Neural cell (in vitro differentiated cells): Measurements from ENCODE around the gene EYS. TPM values are rescaled to one million over a fixed set of nuclear protein-coding genes. Genes with fewer than 3 reads are reported as not detected.

Experiments
- H2AFZ ChIP-seq: fragments of 200-600, 300-800 bp; sonication (generic), shearing (Covaris generic); 2 replicates; pipeline ENCODE4 v1.6.0; 2014; ENCODE audit warnings: low read depth, mild to moderate bottlenecking, antibody characterized with exemption, low read length, moderate library complexity
- H3F3A ChIP-seq: fragments of 200-600 bp; shearing (Covaris generic); 2 replicates; pipeline ENCODE4 v1.6.1; 2016; ENCODE audit warnings: mild to moderate bottlenecking, moderate library complexity, mixed read lengths, antibody characterized with exemption, low read length; ENCODE audit not compliant: insufficient read depth, poor library complexity, severe bottlenecking
- H3K27ac ChIP-seq: fragments of 200-600, 300-800 bp; sonication (generic), shearing (Covaris generic); 2 replicates; pipeline ENCODE4 v1.5.1; 2014; ENCODE audit warnings: mild to moderate bottlenecking, low read length, moderate library complexity
- H3K27me3 ChIP-seq: fragments of 300-800, 200-600 bp; sonication (generic), shearing (Covaris generic); 2 replicates; pipeline ENCODE4 v1.6.0; 2014; ENCODE audit warnings: mild to moderate bottlenecking, low read depth, low read length, moderate library complexity; ENCODE audit not compliant: insufficient read depth
- H3K36me3 ChIP-seq: fragments of 300-800, 200-600 bp; sonication (generic), shearing (Covaris generic); 2 replicates; pipeline ENCODE4 v1.5.1; 2014; ENCODE audit warnings: mild to moderate bottlenecking, antibody characterized with exemption, low read length, moderate library complexity; ENCODE audit not compliant: insufficient read depth
- H3K4me2 ChIP-seq: fragments of 300-800, 200-600 bp; sonication (generic), shearing (Covaris generic); 2 replicates; pipeline ENCODE4 v1.6.0; 2014; ENCODE audit warnings: mild to moderate bottlenecking, low read length
- H3K4me3 ChIP-seq: fragments of 300-800, 200-600 bp; sonication (generic), shearing (Covaris generic); 2 replicates; pipeline ENCODE4 v1.5.1; 2014; ENCODE audit warnings: mild to moderate bottlenecking, low read length, moderate library complexity
- H3K79me2 ChIP-seq: fragments of 200-600 bp; shearing (Covaris generic); replicated peaks from 2 replicates; pipeline ENCODE4 v1.6.0; 2014; ENCODE audit warnings: mild to moderate bottlenecking, low read length, moderate library complexity; ENCODE audit not compliant: insufficient read depth
- H3K9ac ChIP-seq: fragments of 300-800, 200-600 bp; sonication (generic), shearing (Covaris generic); 2 replicates; pipeline ENCODE4 v1.6.1; 2016; ENCODE audit warnings: mild to moderate bottlenecking, low read length, mixed read lengths
- H3K9me2 ChIP-seq: fragments of 200-600 bp; shearing (Covaris generic); 2 replicates; pipeline ENCODE4 v1.6.1; 2016; ENCODE audit warnings: mild to moderate bottlenecking, low read length, mixed read lengths; ENCODE audit not compliant: insufficient read depth
- H3K9me3 ChIP-seq: fragments of 200-600, 300-800 bp; sonication (generic), shearing (Covaris generic); 2 replicates; pipeline ENCODE4 v1.6.1; 2016; ENCODE audit warnings: mild to moderate bottlenecking, mixed run types, low read length, moderate library complexity, mixed read lengths
- H4K20me1 ChIP-seq: fragments of 200-600 bp; shearing (Covaris generic); 2 replicates; pipeline ENCODE4 v1.6.1; 2016; ENCODE audit warnings: mild to moderate bottlenecking, mixed run types; ENCODE audit not compliant: insufficient read depth
- CTCF ChIP-seq: fragments of 450-650 bp; IDR thresholded peaks from 2 replicates; pipeline ENCODE4 v1.5.1; 2014; ENCODE audit warnings: antibody characterized with exemption, mild to moderate bottlenecking, moderate library complexity; ENCODE audit not compliant: poor library complexity, severe bottlenecking
- EP300 ChIP-seq: fragments of 450-650 bp; conservative IDR thresholded peaks from 2 replicates; pipeline ENCODE4 v1.6.1; 2014; ENCODE audit warnings: antibody characterized with exemption, mild to moderate bottlenecking, moderate library complexity; ENCODE audit not compliant: poor library complexity, severe bottlenecking
- EZH2 ChIP-seq: fragments of 200-600, 300-800 bp; shearing (Covaris generic), sonication (generic); IDR thresholded peaks from 2 replicates; pipeline ENCODE4 v1.6.1; 2014; ENCODE audit warnings: antibody characterized with exemption, low read length, borderline replicate concordance, mild to moderate bottlenecking; ENCODE audit not compliant: insufficient read depth, poor library complexity, severe bottlenecking
- MXI1 ChIP-seq: fragments of 450-650 bp; conservative IDR thresholded peaks from 2 replicates; pipeline ENCODE4 v1.6.1; 2014; ENCODE audit warnings: antibody characterized with exemption, mild to moderate bottlenecking; ENCODE audit not compliant: poor library complexity, severe bottlenecking
- POLR2AphosphoS5 ChIP-seq: IDR thresholded peaks from 2 replicates; pipeline ENCODE4 v1.6.1; 2012
- RAD21 ChIP-seq: fragments of 450-650 bp; conservative IDR thresholded peaks from 2 replicates; pipeline ENCODE4 v1.6.1; 2014; ENCODE audit warnings: antibody characterized with exemption, mild to moderate bottlenecking, moderate library complexity
- SMC3 ChIP-seq: fragments of 450-650 bp; conservative IDR thresholded peaks from 2 replicates; pipeline ENCODE4 v1.6.1; 2014; ENCODE audit warnings: antibody characterized with exemption, mild to moderate bottlenecking, moderate library complexity; ENCODE audit not compliant: poor library complexity
- TAF1 ChIP-seq: IDR thresholded peaks from 2 replicates; pipeline ENCODE4 v1.6.1; 2012; ENCODE audit warnings: low read depth
- polyA plus RNA-seq: library from polyadenylated mRNA; depleted of rRNA; stranded (reverse); fragments of >200 nt; gene quantifications from 2 replicates; pipeline ENCODE4 v1.2.3, GENCODE V29; 2014
- TF ChIP-seq, protein P1 (sequence below): IDR thresholded peaks from 2 replicates; pipeline ENCODE4 v1.6.1; 2012; ENCODE audit warnings: borderline replicate concordance

EYS gene
- polyA plus RNA-seq, 1 donor from 2014 or later = 0.38 TPM

DNA sequence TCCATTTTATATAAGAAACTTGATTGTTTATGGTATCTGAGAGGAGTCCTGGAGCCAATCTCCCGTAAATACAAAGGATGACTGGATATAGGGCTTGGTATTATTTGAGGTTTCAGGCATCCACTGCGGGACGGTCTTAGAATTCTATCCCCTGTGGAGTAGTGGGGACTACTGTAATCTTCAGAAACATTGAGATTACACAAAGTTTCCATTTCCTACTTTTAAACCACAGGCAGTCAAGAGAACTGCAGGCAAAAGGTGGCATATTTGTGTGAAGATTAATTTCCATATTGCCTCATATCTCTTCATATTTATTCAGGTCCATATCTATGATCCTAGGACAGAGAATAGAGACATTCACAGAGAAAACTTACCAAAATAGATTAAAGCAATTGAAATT is 1485.2 kb downstream of the EYS start:
- no peaks in the 10 kb centered on the region for H4K20me1 ChIP-seq
- no peak overlapping the region for H3K27ac ChIP-seq
- H3K27me3 ChIP-seq = no peaks in the 10 kb centered on the region
- no peaks in the 10 kb centered on the region for H3F3A ChIP-seq
- H3K9ac ChIP-seq = no peak overlapping the region
- no peak overlapping the region for H3K4me3 ChIP-seq
- H3K4me2 ChIP-seq = no peak overlapping the region
- H3K9me2 ChIP-seq = no peaks in the 10 kb centered on the region
- H3K36me3 ChIP-seq = no peaks in the 10 kb centered on the region
- TF ChIP-seq CTCF (no peak), EZH2 (no peak), RAD21 (no peak), MXI1 (no peak), EP300 (no peak), POLR2AphosphoS5 (no peak)
- TF ChIP-seq, protein P1, sequence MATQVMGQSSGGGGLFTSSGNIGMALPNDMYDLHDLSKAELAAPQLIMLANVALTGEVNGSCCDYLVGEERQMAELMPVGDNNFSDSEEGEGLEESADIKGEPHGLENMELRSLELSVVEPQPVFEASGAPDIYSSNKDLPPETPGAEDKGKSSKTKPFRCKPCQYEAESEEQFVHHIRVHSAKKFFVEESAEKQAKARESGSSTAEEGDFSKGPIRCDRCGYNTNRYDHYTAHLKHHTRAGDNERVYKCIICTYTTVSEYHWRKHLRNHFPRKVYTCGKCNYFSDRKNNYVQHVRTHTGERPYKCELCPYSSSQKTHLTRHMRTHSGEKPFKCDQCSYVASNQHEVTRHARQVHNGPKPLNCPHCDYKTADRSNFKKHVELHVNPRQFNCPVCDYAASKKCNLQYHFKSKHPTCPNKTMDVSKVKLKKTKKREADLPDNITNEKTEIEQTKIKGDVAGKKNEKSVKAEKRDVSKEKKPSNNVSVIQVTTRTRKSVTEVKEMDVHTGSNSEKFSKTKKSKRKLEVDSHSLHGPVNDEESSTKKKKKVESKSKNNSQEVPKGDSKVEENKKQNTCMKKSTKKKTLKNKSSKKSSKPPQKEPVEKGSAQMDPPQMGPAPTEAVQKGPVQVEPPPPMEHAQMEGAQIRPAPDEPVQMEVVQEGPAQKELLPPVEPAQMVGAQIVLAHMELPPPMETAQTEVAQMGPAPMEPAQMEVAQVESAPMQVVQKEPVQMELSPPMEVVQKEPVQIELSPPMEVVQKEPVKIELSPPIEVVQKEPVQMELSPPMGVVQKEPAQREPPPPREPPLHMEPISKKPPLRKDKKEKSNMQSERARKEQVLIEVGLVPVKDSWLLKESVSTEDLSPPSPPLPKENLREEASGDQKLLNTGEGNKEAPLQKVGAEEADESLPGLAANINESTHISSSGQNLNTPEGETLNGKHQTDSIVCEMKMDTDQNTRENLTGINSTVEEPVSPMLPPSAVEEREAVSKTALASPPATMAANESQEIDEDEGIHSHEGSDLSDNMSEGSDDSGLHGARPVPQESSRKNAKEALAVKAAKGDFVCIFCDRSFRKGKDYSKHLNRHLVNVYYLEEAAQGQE = no peak
- H2AFZ ChIP-seq = no peak overlapping the region
- H3K79me2 ChIP-seq = no peaks in the 10 kb centered on the region
- no peaks in the 10 kb centered on the region for H3K9me3 ChIP-seq

GRCh38 chr6:64220801-64221200 is 1486.2 kb downstream of the EYS start:
- Histone ChIP-seq H3K4me3 (no peak overlapping the region), H4K20me1 (no peaks in the 10 kb centered on the region), H3F3A (no peaks in the 10 kb centered on the region), H3K36me3 (no peaks in the 10 kb centered on the region), H3K79me2 (no peaks in the 10 kb centered on the region), H3K9me2 (no peaks in the 10 kb centered on the region), H3K27ac (no peak overlapping the region), H3K9ac (no peak overlapping the region), H2AFZ (no peak overlapping the region), H3K27me3 (no peaks in the 10 kb centered on the region), H3K9me3 (no peaks in the 10 kb centered on the region), H3K4me2 (no peak overlapping the region)
- TF ChIP-seq TAF1 (no peak), EP300 (no peak), POLR2AphosphoS5 (no peak), CTCF (no peak), SMC3 (no peak), RAD21 (no peak), EZH2 (no peak), MXI1 (no peak)
- TF ChIP-seq, protein P1 = no peak
